AG09309 (cell line): ENCODE measurements around the gene AMN1.
"Not testable (repeated sequence)": the region's sequence is repeated elsewhere in the genome, so short reads cannot be mapped to it uniquely, and the experiment has no call there.

ENCODE experiments used
- DNase-seq: peaks from one replicate; pipeline ENCODE4 v3.0.0-alpha.2; 2010; ENCODE audit warnings: low read depth
- H3K4me3 ChIP-seq: 2 replicates; pipeline ENCODE4 v1.5.1; 2011; ENCODE audit warnings: mild to moderate bottlenecking, low read depth, low read length, moderate library complexity; ENCODE audit not compliant: control insufficient read depth
- TF ChIP-seq, protein P1 (sequence below): IDR thresholded peaks from 2 replicates; pipeline ENCODE4 v1.5.1; 2011; ENCODE audit warnings: mild to moderate bottlenecking, low read depth, low read length, inconsistent platforms; ENCODE audit not compliant: insufficient read depth, control insufficient read depth; ENCODE audit errors: missing control alignments

AMN1 gene

DNA sequence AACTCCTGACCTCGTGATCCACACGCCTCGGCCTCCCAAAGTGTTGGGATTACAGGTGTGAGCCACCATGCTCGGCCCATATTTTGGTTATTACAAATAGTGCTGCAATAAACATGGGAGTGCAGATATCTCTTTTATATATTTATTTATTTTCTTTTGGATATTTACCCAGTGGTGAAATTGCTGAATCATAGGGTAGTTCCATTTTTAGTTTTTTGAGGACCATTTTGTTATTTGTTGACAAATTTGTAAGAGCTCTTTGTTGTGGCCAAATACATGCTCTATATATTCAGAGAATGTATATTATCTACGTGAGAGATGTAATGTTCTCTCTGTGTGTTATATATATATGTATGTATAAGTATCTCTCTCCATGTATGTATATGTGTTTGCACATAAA is 15.9 kb downstream of the AMN1 start:
- DNase-seq: no peak
- TF ChIP-seq, protein P1, sequence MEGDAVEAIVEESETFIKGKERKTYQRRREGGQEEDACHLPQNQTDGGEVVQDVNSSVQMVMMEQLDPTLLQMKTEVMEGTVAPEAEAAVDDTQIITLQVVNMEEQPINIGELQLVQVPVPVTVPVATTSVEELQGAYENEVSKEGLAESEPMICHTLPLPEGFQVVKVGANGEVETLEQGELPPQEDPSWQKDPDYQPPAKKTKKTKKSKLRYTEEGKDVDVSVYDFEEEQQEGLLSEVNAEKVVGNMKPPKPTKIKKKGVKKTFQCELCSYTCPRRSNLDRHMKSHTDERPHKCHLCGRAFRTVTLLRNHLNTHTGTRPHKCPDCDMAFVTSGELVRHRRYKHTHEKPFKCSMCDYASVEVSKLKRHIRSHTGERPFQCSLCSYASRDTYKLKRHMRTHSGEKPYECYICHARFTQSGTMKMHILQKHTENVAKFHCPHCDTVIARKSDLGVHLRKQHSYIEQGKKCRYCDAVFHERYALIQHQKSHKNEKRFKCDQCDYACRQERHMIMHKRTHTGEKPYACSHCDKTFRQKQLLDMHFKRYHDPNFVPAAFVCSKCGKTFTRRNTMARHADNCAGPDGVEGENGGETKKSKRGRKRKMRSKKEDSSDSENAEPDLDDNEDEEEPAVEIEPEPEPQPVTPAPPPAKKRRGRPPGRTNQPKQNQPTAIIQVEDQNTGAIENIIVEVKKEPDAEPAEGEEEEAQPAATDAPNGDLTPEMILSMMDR: no peak
- no peak overlapping the region for H3K4me3 ChIP-seq

DNA sequence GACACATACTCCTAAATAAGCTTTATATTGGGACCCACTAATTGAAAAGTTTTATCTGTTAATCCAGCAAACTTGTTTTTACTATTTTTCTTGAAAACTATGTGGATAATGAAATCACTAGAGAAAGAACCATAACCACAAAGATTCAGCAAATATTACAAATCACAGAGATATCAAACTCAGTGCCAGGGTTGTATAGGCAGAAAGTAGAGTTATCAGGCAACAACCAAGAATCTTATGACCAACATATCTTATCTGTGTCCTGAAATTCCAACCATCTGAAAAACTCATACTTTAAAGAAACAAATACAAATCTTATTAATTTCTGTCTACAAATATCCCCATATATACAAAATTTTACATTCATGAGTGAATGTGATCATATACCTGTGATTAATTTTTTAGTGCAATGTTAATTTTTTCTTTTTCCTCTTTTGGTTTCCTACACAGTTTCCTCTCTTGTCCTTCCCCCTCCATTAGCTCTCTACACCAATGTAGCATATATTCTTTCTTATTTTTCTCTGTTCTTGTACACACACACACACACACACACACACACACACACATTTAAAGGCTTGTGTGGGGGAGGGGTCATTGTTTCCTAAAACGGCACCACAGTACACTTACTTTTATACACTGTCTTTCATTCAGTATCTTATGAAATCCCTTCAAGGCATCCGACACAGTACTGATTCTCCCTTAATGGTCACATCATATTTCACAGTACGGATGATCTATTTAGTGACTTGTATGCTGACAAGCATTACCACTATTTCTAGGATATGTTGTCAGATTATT is 18.6 kb downstream of the AMN1 start:
- H3K4me3 ChIP-seq: no peak overlapping the region
- TF ChIP-seq, protein P1: no peak
- DNase-seq: no peak

DNA sequence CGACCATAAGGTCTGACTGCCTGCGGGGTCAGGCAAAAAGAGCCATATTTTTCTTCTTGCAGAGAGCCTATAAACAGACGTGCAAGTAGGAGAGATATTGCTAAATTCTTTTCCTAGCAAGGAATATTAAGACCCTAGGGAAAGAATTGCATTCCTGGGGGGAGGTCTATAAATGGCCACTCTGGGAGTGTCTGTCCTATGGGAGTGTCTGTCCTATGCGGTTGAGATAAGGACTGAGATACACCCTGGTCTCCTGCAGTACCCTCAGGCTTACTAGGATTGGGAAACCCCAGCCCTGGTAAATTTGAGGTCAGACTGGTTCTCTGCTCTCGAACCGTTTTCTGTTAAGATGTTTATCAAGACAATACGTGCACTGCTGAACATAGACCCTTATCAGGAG is 20.7 kb downstream of the AMN1 start:
- H3K4me3 ChIP-seq, DNase-seq: not testable (repeated sequence)

DNA sequence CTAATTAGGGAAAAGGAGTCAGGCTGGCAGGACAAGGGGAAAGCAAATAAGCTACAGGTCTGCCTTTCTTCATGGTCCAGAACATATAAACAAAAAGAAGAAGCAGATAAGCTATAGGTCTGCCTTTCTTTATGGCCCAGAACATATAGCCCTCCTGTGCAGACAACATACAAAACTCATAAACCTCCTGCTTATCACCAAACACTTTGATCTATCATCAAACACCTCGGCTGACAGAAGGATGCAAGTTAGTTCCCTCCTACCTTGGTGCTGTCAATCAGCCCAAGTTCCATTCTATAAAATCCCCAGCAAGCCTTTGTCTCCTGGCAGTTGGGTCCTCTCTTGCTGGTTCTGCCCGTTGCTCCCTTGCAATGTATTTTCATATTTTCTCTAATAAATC is 23.2 kb downstream of the AMN1 start:
- no peak for DNase-seq
- no peak overlapping the region for H3K4me3 ChIP-seq
- TF ChIP-seq, protein P1: no peak

DNA sequence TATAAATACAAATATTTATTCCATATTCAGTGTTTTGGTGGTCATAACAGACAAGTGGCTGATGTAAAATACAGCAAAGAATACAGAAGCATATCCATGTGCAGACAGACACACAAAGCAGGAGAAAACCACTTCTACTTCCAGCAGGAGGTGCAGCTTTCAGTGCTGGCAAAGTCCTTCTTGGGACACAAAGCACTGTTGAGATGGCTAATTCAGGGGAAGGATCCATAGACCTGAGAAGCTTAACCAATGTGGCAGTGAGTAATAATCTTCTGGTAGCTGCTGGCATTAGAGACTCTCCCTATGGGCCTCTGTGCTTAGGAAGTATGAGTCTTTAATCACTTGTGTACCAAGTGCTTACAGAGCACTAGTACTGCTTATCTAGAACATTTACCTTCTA is 26.8 kb downstream of the AMN1 start:
- TF ChIP-seq, protein P1: peak; percentile 33
- DNase-seq: no peak
- no peak overlapping the region for H3K4me3 ChIP-seq

DNA sequence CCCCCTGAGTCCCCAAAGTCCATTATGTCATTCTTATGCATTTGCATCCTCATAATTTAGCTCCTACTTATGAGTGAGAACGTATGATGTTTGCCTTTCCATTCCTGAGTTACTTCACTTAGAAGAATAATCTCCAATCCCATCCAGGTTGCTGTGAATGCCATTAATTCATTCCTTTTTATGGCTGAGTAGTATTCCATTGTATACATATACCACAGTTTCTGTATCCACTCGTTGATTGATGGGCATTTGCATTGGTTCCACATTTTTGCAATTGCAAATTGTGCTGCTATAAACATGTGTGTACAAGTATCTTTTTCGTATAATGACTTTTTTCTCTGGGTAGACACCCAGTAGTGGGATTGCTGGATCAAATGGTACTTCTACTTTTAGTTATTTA is 38.9 kb downstream of the AMN1 start:
- DNase-seq, H3K4me3 ChIP-seq: not testable (repeated sequence)

DNA sequence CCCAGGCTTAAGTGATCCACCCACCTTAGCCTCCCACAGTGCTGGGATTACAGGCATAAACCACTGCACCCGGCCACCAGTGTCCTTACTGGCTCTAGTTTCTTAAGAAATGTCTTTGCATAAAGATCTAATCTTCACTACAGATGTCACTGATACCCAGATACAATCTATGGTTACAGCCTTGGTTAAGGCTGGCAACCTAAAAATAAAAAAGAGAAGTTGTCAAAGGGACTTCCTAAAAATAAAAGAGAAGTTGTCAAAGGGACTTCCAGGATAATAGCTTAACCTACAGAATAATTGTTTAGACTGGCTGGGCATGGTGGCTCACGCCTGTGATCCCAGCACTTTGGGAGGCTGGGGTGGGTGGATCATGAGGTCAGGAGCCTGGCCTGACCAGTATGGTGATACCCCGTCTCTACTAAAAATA is 41.7 kb downstream of the AMN1 start:
- TF ChIP-seq, protein P1: no peak
- DNase-seq: no peak
- no peak overlapping the region for H3K4me3 ChIP-seq

DNA sequence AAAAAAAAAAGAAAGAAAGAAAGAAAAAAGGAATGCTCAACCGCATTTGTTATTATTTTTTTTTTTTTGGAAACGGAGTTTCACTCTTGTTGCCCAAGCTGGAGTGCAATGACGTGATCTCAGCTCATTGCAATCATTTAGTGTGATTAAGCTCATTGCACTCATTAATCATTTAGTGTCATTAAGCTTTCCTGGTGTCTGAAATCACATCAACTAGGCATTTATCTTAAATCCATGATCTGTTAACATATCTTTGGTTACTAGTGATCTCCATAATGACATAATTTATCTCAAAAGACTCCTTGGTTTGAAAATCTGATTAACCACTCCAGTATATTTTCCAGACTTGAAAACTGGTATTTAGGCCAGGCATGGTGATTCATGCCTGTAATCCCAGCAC is 43.0 kb downstream of the AMN1 start:
- TF ChIP-seq, protein P1: no peak
- H3K4me3 ChIP-seq: no peak overlapping the region
- DNase-seq: no peak
